ENCODE measurements around the gene WDR62.

GRCh38 chr19:36097036-36097435, 42.3 kb downstream of the WDR62 start:
- TF ChIP-seq, protein P1, sequence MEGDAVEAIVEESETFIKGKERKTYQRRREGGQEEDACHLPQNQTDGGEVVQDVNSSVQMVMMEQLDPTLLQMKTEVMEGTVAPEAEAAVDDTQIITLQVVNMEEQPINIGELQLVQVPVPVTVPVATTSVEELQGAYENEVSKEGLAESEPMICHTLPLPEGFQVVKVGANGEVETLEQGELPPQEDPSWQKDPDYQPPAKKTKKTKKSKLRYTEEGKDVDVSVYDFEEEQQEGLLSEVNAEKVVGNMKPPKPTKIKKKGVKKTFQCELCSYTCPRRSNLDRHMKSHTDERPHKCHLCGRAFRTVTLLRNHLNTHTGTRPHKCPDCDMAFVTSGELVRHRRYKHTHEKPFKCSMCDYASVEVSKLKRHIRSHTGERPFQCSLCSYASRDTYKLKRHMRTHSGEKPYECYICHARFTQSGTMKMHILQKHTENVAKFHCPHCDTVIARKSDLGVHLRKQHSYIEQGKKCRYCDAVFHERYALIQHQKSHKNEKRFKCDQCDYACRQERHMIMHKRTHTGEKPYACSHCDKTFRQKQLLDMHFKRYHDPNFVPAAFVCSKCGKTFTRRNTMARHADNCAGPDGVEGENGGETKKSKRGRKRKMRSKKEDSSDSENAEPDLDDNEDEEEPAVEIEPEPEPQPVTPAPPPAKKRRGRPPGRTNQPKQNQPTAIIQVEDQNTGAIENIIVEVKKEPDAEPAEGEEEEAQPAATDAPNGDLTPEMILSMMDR (IDR thresholded peaks at IDR 0.05), result no peak
- TF ChIP-seq POLR2A (IDR thresholded peaks at IDR 0.05), result no peak
